Activated T-helper 9 cell treated with anti-CD3 and anti-CD28 coated beads, Interleukin-2, amount 50 U/mL, for 16 hours (primary cell): ENCODE results near the gene ARHGAP15.

Source experiments
- DNase-seq: peaks from one replicate; pipeline ENCODE4 v3.0.0-alpha.2; 2020; ENCODE audit warnings: low read depth

ARHGAP15 gene

DNA sequence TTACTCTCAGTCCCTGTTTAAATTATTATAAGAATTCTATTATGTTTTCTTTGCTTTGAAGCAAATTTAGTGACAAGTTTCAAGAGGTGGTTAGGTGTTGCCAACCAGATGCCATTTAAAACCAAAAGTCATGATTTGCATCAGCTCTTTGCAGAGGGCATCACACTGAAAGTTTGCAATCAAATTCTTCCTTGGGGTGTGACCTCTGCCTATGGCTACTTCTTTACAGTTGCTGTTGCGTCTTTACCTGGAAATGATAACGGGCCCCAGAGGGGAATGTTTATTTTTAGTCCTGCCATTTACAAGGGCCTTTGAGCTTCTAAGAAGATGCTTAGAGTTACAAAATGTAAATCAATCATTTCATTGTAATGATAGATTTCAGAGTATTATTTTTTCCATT lies 561.0 kb downstream of the ARHGAP15 start:
- DNase-seq, result no peak

DNA sequence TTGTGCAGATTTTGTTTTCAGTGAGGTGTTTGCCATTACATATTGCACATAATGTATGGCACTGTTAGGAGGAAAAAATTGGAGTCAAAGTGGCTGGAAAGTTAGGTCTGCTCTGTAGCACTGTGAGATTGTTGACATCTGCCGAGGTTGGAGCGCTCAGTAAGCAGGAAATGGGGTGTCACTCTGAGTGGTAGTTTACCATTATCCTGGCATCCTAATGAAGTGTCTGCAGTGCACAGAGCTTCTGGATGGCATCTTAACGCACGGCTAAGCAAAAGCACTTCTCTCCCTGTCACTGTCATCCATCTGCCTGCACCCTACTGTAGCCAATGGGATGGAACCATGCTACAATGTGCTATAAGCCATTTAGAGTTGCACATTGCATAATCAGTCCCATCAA lies 561.9 kb downstream of the ARHGAP15 start:
- DNase-seq, result no peak

DNA sequence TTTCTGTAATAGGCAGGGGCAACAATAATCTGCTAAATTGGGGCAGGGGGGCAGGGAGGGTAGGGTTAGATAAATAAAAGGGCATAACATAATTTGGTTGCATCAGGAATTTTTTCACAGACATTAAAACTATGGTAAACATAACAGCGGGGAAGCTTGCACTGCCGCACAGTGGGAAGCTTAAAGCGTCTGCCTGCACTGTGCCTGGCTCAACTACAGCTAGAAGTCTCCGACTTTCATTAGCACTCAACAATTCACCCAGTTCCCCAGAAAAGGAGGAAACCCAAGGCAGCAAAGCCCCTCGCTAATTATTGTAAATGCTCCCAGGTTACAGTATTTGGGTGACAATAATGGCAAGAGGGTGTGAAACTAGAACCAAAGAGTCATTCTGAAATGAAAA lies 562.9 kb downstream of the ARHGAP15 start:
- DNase-seq, result no peak

DNA sequence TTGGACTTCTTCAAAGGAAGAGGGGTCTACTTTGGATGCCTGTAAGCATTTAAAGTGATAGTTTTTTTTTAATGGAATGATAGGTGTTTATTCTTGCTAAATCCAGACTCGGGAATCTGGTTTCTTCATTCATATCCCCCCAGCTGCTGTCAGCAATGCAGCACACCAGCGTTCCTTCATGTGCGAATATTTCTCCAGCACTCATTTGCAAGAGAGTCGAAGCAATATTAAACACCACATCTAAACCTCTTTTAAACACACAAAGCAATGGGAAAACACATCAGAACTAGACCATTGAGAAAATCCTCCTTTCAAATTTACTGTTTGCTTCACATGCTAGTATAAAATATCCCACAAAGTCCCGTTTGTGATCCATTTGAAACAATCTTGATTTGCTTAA lies 563.7 kb downstream of the ARHGAP15 start:
- DNase-seq, result no peak

DNA sequence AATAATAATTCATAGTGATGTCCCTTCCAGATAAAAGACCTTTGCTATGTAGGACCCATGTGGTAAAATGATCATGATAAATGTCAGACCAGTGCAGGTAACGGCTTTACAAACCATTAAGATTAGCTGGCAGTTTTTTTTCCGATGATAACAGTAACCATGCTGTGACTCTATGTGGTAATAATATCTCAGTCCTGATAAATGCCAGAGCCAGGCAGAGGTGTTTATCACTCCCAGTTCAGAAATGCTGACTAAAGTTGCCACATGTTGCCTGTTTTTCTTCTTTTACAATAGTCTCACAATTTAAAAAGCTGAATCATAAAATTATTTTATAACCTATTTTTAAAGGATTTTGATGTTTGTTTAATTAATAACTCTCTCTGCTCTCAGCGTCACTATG lies 565.1 kb downstream of the ARHGAP15 start:
- DNase-seq, result no peak

DNA sequence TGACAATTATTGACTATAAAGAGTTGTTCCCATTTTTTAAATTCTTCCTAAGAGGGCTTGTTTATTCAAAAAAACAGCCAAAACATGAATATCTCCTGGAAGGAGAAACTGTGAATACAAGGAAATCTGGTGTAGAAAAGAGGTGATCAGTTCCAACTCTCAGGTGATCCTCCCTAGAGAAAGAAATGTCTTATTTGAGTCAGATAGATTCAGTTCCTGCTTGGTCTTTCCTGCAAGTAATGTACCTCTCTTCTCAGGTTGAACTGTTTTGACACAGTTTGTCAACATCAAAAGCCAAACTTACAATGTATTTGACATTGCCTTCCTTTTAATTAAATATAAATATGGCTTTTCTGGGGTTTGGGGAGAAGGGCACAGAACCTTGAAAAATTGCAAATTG lies 567.4 kb downstream of the ARHGAP15 start:
- no peak for DNase-seq

DNA sequence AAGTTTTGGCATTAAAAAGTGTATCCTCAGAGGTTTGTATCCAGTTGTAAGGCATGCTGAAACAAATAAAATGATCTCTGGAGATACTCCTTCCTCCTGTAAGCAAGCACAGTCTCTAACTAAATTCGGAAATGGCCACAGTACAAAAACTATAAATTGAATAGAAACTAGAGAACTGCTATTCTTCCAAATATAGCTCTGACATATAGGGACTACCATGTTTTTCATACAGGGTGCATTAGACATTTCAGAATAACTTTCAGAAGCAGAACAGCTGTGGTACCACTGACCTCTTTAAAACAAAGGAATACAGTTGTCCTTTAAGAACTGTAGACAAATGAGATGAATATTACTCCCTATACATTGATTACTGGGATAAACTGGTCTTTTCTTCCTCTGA lies 568.5 kb downstream of the ARHGAP15 start:
- no peak for DNase-seq

DNA sequence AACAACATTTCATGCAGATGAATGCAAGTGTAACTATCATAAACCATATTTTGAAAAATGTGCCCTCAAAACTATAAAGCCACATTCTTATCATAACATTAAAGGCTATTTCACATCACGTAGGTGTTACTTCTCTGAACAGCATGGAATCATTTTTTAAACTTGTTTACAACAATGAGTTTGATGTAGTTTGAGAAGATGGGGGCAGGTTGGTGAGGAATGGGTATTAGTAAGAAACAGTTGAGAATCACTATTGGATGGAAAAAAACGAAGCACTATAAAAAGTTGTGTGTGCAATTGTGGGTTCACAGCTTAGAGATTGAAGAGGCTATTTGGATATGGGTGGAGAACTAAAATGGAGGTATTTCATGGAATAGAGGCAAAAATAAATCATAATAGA lies 569.1 kb downstream of the ARHGAP15 start:
- DNase-seq, result no peak

DNA sequence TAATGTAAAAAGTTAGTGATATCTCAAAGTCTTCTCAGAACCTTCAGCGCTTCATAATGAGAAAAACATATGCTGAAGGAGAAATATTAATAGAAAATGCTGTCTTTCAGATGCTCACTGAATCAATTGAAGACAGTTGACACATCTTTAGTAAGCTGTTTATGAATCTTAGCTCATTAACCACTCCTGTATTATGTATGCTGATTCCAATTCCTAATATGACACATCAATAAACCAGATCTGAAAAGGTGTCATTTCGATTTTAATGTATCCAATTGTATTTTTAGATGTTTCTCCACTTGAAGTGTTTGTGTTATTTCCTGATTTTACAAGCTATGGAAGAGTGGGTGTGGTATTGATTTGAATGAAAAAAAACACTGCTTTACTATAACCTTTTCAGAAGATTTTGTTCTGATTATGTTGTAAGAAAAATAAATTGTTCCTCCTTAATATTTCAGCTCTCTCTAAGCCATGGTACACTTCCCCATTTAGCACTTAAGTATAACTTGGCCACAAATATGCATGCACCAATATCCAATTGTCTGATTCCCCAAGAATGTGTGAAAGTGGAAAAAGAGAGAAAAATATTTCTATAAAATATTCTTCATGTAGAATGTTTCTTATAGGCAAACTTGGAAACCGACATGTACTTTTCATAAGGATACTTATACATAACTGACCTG lies 569.8 kb downstream of the ARHGAP15 start:
- no peak for DNase-seq

DNA sequence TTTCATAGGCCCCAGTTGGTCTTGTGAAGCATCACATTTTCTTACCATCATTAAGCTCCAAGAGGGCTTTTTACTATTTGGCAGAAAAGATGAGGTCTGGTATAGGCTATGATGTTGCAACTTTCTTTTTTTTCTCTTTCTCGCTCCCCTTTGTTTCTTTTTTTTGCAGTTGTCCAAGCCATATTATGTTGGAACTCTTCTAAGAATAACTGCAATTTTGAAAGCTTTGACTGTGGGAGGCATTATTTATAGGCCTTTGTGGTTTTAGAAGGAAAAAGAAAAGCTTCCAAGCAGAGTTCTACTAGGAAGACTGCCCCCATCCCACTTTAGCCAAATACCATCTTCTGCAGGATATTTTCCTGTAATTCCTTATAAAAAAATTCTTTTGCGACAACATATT lies 571.6 kb downstream of the ARHGAP15 start:
- DNase-seq, result no peak

DNA sequence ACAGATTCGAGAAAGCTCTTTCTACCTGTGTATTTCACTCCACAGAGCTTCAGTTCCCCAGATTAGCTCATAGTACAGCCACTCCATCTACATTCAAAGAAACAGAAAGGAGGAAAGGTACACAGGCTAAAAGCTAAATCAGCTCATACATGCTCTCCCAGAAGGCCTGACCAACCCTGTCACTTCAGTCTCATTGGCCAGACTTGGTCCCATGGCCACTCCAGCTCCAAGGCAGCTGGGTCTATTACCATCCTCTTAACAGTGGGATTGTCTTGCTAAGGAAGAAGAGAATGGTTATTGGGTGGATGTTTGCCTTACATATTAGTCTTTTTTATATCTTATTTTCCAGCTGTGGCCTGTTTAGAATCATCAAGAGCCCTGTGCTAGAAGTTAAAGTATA lies 572.6 kb downstream of the ARHGAP15 start:
- DNase-seq, result no peak

DNA sequence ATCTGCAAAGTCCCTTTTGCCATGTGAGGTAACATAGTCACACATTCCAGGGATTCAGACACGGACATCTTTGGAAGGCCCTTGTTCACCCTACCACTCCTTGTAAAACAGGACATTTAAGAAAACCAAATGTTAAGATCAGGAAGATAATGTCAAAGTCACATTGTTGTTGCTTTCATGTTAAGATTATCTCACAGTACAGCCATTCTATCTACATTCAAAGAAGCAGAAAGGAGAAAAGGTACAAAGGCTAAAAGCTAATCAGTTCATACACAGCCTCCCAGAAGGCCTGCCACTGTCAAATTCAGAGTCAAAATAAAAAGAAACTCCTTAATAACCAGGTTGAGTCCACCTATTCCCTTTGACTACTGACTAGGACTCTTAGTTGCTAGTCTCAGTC lies 573.7 kb downstream of the ARHGAP15 start:
- no peak for DNase-seq

DNA sequence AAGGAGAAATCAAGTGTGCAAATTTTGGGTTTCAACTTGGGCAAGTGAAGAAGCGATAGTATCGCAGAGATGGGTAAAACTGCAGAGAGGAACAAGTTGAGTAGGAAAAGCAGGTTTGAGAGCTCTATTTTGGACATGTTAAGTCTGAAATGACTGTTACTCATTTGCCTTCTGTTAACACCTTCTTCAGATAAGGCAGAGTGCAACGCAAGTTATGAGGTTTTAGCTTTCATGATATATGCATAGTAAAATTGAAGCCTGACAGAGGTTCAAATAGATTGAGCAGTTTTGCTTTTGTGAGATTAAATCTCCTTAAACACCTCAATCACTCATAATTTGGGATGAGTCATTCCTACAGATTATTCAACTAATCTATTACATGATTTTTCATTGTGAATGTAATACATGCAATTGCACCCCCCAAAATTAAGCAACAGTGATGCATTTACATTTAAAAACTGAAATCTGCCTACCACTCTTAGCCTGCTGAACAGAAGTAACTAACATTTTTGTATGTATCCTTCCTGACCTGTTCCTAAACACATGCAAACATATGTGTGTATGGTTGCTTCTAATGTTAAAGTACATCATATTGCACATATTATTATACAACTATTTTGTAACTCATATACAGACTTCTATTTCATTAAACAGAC lies 575.4 kb downstream of the ARHGAP15 start:
- DNase-seq, result no peak

DNA sequence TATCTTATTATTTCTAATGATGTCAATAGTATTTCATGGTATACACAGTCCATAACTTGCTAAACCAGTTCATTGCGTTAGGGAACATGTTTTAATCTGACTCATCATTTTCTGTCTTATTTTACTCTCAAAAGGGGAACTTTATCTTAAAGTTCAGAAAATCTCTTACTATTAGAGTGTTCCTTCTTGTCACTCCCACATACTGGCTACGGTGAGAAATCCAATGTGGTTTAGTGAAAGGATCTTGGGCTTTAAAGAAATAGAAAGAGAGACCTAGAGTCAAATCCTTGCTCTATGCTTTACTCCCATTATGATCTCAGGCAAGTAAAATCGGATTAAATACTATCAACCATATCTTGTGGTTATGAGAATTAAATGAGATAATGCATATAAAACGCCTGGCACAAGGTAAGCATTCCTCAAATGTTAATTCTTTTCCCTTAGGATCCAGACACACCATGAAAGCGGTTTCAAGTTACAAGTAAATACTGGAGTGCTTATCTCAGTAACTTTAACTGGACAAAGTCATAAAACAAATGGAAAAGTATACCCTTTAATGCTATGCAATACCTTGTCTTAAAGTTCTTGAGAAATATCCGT lies 576.0 kb downstream of the ARHGAP15 start:
- DNase-seq, result no peak

DNA sequence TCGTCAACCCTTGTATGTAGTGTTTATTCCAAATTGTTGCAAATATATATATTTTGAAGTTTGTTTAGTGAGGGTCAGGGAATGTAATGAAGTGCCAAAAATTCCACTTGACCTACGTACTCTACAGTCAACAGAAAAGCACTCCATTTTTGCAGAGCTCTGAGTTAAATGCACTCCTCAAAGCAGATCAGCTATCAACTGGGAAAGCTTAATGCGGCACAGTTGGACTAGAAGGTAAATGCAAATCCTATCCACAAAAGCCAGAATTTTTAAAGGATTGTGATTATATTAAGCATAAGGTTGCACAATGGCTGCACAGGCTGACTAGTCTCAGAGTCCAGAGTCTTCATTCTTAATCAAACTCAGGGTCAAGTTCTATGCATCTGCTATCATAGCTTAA lies 577.1 kb downstream of the ARHGAP15 start:
- no peak for DNase-seq

DNA sequence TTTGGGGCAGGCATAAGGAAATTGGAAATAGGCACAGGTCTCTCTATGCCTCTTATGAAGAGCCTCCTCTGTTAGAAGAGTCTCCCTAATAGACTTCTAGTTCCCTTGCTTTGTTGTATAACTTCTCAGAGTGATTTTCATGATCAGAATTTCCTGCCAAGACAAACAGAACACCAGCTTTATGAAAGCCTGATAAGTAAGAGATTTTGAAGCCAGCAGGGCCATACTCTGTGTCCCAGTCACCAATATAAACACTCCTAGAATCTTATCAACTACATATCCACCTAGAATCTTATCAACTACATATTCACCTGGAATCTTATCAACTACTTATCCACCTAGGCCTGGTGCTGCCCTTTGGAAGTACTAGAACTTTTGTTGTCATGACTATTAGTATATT lies 579.5 kb downstream of the ARHGAP15 start:
- no peak for DNase-seq

DNA sequence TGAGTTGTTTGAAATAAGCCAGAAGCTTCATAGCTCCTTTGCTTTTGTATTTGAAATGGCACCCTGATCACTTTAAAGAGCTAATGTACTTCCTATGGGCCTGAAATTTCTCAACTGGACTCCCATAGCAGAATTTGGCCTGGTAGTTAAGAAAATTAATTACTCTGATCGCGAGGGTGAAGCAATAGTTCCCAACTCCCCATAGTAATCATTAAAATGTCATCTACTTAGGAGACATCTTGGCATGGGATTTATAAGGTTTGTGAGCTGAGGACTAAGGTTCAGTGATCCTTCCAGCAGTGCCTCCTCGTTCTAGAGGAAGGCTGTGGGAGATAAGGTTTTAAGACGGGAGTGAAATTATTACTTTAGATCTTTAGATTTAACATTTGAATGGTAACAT lies 581.0 kb downstream of the ARHGAP15 start:
- DNase-seq, result no peak

DNA sequence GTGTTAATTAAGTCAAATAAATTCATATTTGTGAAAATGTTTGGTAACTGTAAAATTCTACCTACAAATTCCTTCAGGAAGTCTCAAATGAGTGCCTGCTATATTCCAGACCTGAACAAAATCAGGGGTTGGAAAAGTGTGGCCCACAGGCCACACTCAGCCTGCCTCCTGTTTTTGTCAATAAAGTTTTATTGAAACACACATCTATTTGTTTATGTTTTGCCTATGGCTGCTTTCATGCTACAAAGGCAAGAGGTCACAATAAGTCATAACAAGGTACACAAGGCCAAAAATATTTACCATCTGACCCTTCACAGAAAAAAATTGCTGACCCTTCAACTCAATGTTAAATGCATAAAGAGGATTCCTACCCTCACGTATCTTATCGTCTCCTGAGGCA lies 581.7 kb downstream of the ARHGAP15 start:
- DNase-seq, result no peak

DNA sequence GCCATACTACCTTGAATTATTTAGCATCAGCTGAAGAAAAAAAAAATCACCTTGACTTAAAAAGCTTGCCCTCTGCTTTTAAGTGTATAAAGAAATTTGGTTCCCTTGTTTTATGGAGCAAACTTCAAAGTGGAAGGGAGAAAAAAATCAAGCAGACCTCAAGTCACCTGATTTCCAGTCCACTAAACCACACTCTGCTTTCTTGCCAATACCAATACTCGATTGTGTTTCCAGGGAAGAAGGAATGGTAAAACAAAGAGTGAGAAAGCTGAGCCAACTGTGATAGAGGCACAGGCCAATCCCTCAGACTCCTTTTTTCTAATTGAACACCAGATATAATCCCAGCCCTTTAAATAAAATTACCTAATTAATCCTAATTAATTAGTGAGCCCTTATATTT lies 587.3 kb downstream of the ARHGAP15 start:
- no peak for DNase-seq

DNA sequence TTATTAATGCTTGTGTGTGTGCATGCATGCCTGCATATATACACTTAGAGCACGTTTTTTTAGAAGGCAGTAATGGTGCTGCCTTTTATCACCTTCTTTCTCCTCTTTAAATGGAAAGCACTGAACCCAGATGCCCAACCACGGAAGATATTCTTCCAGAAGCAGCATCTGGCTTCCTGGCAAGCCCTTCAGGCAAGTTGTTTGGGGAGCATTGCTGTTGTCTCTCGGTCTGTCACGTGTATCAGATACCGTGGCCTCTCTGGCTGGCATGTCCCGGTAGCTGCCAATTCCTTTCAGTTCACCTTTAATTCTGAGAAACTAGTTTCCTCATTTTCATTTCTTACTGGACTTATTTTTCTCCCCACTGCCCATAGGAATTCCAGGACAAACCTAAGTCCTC lies 587.8 kb downstream of the ARHGAP15 start:
- no peak for DNase-seq

DNA sequence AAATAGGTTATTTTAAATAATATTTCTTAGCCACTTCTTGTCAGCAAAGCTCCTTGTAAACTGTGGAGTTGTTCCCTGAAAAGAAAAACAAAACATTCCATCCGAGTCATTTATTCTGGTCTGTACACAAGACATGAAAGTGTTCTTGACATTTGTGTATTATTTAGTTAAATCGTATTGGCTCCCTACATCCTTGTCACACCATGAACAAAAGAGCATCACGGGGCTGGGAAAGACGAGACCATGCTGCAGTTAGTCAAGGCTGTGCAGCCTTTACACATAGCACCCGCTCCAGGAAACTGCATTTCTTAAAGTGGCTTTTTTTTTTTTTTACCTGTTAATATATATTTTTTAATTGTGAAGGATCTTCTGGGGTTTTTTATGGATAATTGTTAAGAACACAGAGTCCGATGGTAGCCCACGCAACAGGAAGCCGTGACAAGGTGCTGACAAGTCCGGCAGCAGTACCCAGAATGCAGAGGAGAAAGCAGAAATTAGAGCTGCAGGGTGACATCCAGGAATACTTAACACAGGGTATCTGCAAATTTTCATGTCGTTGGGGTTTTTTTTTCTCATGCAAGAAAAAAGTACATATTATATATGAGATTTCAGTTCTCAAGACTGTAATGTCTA lies 588.4 kb downstream of the ARHGAP15 start:
- no peak for DNase-seq

DNA sequence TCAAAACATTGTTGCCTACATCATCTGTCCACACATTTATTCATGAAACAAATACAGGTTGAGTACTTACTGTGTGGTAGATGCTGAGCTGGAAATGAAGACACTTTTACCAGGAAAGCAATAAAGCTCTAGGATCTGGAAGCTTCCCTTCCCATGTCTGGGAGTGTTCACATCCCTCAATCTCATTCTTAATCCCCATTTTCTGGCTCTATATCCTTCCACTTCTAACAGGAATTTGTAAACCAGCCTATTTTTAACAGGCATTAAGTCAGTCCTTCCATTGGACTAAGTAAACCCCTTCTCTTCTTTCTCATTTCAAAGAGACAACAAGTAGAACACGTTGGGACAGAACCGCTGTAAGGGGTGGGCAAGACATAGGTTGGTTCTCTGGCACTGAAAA lies 589.5 kb downstream of the ARHGAP15 start:
- no peak for DNase-seq

DNA sequence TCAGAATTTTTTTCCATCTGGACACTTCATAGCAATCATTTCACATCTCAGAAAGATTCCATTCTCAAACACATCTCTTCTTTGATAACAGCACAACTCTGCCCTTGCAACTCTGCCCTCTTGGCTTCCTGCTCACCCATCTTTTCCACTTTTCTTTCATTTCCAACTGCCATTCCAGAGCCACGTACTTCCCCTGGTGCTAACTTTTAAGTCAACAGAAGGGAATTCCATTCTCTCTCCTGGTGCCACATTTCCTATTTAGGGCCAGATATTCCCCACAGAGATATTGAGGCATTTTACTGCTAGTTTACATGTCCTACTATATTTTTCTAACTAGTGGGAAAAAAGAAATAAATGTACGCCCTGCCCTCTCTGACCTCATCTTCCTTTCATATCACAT lies 590.2 kb downstream of the ARHGAP15 start:
- DNase-seq, result no peak
